Measurements from ENCODE around the gene RAB21. TPM values are rescaled to one million over a fixed set of nuclear protein-coding genes. Genes with fewer than 3 reads are reported as not detected.
"Not testable (repeated sequence)": the region's sequence is repeated elsewhere in the genome, so short reads cannot be mapped to it uniquely, and the experiment has no call there.

The RAB21 gene
- total and polyA plus RNA-seq, 12 donors: 10.2 to 271 (median 187) TPM

DNA sequence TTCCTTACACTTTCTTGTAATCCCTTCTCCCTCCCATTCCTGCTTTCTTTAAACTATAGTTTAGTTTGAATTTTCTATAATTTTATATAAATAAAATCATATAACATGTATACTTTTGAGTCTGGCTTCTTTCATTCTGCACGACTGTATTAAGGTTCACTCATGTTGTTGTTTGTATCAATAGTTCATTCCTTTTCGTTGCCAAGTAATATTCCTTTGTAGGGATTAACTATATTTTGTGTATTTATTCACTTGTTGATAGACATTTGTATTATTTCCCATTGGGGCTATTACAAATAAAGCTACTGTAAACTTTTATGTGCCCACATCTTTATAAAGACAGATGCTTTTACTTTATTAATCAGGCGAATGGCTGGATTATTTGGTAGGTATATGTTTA is 45.5 kb downstream of the RAB21 start:
- peak overlapping the region in 1 of 10 donors; percentile 33 for H3K27ac ChIP-seq
- TF ChIP-seq, protein P1, sequence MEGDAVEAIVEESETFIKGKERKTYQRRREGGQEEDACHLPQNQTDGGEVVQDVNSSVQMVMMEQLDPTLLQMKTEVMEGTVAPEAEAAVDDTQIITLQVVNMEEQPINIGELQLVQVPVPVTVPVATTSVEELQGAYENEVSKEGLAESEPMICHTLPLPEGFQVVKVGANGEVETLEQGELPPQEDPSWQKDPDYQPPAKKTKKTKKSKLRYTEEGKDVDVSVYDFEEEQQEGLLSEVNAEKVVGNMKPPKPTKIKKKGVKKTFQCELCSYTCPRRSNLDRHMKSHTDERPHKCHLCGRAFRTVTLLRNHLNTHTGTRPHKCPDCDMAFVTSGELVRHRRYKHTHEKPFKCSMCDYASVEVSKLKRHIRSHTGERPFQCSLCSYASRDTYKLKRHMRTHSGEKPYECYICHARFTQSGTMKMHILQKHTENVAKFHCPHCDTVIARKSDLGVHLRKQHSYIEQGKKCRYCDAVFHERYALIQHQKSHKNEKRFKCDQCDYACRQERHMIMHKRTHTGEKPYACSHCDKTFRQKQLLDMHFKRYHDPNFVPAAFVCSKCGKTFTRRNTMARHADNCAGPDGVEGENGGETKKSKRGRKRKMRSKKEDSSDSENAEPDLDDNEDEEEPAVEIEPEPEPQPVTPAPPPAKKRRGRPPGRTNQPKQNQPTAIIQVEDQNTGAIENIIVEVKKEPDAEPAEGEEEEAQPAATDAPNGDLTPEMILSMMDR (IDR thresholded peaks at IDR 0.05): no peak
- H3K36me3 ChIP-seq: no peaks in the 10 kb centered on the region
- H3K27me3 ChIP-seq: no peaks in the 10 kb centered on the region
- peaks cover 0 to 14% (median 0%) of the 10 kb centered on the region in 9 donors for H3K4me1 ChIP-seq
- WGBS, 2 donors: 89 to 90% methylated on average over 3 of the region's 3 CpGs
- H3K9me3 ChIP-seq: peaks cover 0 to 5% (median 0%) of the 10 kb centered on the region in 11 donors
- no peak for ATAC-seq
- no peak for DNase-seq
- intact Hi-C loops (cut with DNase I): no loop called here
- no peak overlapping the region for H3K4me3 ChIP-seq

DNA sequence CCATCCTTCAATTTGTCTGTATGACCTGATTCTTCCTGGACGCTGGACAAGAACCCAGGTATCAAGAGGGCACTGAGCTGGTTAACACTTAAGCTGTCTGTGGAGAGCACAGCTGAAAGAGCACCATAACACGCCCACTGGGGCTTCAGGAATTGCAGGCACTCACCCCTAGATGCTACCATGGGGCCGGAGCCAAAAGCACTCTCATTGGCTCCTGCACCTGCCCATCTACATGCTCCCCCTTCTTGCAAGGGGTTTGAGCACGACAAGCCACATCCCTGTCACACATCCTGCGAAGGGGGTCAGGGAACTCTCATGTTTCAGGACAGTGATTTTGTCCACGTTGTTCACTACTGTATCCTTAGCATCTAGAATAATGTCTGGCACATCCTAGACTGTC is 49.8 kb downstream of the RAB21 start:
- DNase-seq (no peak), ATAC-seq (no peak)
- intact Hi-C loops (cut with DNase I): no loop called here
- 48% methylated on average over 6 of the region's 6 CpGs for WGBS, 2 donors
- Histone ChIP-seq H3K27ac (no peak overlapping the region), H3K4me1 (peaks cover 0 to 2% (median 0%) of the 10 kb centered on the region in 9 donors), H3K27me3 (no peaks in the 10 kb centered on the region), H3K4me3 (no peak overlapping the region), H3K36me3 (no peaks in the 10 kb centered on the region), H3K9me3 (peaks cover 0 to 5% (median 0%) of the 10 kb centered on the region in 11 donors)
- TF ChIP-seq, protein P1 (IDR thresholded peaks at IDR 0.05): no peak

DNA sequence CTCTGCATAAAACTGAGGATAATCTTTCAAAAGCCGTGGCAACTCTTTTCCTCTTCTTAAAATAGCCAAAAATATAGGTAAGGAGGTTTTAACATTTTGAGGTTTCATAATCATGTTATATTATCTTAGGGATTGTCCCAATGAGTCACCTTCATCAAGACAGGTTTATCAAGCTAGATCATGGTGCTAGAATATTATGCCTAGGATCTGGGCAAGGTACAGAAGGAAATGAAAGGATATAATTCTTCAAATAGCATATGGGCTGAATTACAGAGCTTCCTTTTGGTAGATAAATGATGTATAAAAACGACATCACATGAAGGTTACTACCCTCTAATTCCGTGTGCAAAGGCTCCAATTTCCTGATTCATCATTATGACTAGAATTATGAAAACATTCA is 56.3 kb downstream of the RAB21 start:
- DNase-seq (no peak), ATAC-seq (no peak)
- WGBS, 2 donors: 59 to 67% methylated on average over 3 of the region's 3 CpGs
- Histone ChIP-seq H3K36me3 (no peaks in the 10 kb centered on the region), H3K27ac (no peak overlapping the region), H3K4me1 (no peaks in the 10 kb centered on the region), H3K4me3 (no peak overlapping the region), H3K9me3 (no peaks in the 10 kb centered on the region), H3K27me3 (no peaks in the 10 kb centered on the region)
- intact Hi-C loops (cut with DNase I): no loop called here
- TF ChIP-seq, protein P1 (IDR thresholded peaks at IDR 0.05): no peak

DNA sequence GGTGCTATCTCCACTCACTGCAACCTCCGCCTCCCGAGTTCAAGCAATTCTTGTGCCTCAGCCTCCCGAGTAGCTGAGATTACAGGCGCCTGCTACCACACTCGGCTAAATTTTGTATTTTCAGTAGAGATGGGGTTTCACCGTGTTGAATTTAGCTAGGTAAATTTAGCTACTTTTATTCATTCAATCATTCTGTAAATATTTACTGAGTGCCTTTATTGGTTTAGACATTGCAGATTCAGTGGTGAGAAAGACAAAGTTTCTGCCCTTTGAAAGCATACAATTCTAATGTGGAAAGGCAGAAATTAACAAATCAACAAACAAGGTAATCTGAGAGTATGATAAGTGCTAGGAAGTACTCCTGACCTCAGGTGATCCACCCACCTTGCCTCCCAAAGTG is 60.6 kb downstream of the RAB21 start:
- intact Hi-C loops (cut with DNase I); ATAC-seq; H3K27me3 ChIP-seq; H3K4me1 ChIP-seq; H3K4me3 ChIP-seq; H3K9me3 ChIP-seq; H3K27ac ChIP-seq; H3K36me3 ChIP-seq; DNase-seq: not testable (repeated sequence)
- 82% methylated on average over 6 of the region's 6 CpGs for WGBS, 2 donors

DNA sequence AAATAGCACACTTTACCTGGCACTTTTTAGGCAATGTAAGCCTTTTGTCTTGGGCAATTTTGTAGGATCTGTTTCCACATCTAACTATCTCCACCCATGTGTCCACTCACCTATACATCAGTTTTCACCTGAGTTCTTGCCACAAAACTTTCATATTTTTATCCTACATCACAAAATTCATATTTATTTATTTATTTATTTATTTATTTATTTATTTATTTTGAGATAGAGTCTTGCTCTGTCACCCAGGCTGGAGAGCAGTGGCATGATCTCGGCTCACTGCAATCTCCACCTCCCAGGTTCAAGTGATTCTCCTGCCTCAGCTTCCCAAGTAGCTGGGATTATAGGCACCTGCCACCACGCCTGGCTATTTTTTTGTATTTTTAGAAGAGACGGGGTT is 67.4 kb downstream of the RAB21 start:
- intact Hi-C loops (cut with DNase I): not testable (repeated sequence)

More for the DNA sequence above, 67.4 kb downstream of the RAB21 start:
- H3K27me3 ChIP-seq, ATAC-seq, DNase-seq, H3K4me3 ChIP-seq, H3K27ac ChIP-seq, H3K9me3 ChIP-seq, H3K4me1 ChIP-seq, H3K36me3 ChIP-seq: not testable (repeated sequence)
- 93 to 94% methylated on average over 3 of the region's 3 CpGs for WGBS, 2 donors

Data from heart right ventricle (tissue), 16 donors.